ENCODE measurements around the gene ATP8B4.
"Not testable (repeated sequence)": the region's sequence is repeated elsewhere in the genome, so short reads cannot be mapped to it uniquely, and the experiment has no call there.

The ATP8B4 gene

DNA sequence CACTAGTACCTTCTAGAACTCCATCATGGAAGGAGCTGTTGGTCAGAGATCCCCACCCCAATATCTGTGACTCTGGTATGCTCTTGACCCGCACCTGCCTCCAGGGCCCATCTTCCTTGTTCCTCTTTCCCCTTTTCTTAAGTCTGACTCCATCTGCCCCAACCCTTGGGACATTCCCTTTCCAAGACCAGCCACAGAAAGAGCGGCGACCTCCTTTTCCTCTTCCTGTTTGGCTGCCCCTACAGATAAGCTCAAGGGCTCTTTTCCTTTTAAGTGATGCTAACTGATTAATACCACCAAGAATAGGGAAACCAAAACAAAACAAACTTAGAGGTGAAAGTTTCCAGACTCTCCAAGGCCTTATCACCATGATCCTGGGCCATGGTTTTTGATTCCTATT, 21.9 kb upstream of the ATP8B4 start:
- Histone ChIP-seq H3K36me3 (ENCODE audit: control insufficient read depth in 2 of 2, insufficient read depth in 2 of 2, low read length in 2 of 2) (no peaks in the 10 kb centered on the region), H3K4me3 (ENCODE audit: low read length in 2 of 2) (no peak overlapping the region), H3K27me3 (ENCODE audit: control insufficient read depth in 2 of 2, insufficient read depth in 2 of 2, low read length in 2 of 2) (no peaks in the 10 kb centered on the region), H3K9ac (ENCODE audit: low read depth in 1 of 2, low read length in 2 of 2) (no peak overlapping the region), H3K27ac (ENCODE audit: low read depth in 2 of 2, low read length in 2 of 2) (no peak overlapping the region), H3K4me1 (ENCODE audit: control insufficient read depth in 2 of 2, insufficient read depth in 2 of 2, low read length in 2 of 2) (peaks cover 0 to 5% of the 10 kb centered on the region in 2 donors), H3K9me3 (ENCODE audit: control insufficient read depth in 2 of 2, low read length in 2 of 2) (no peaks in the 10 kb centered on the region)

- Histone ChIP-seq H3K36me3 (ENCODE audit: control insufficient read depth in 2 of 2, insufficient read depth in 2 of 2, low read length in 2 of 2) (no peaks in the 10 kb centered on the region), H3K4me1 (ENCODE audit: control insufficient read depth in 2 of 2, insufficient read depth in 2 of 2, low read length in 2 of 2) (no peaks in the 10 kb centered on the region), H3K4me3 (ENCODE audit: low read length in 2 of 2) (no peak overlapping the region), H3K9ac (ENCODE audit: low read depth in 1 of 2, low read length in 2 of 2) (no peak overlapping the region), H3K9me3 (ENCODE audit: control insufficient read depth in 2 of 2, low read length in 2 of 2) (no peaks in the 10 kb centered on the region), H3K27ac (ENCODE audit: low read depth in 2 of 2, low read length in 2 of 2) (no peak overlapping the region), H3K27me3 (ENCODE audit: control insufficient read depth in 2 of 2, insufficient read depth in 2 of 2, low read length in 2 of 2) (no peaks in the 10 kb centered on the region)
Measured at GRCh38 chr15:50140098-50140497, 21.1 kb upstream of the ATP8B4 start.

GRCh38 chr15:50138391-50138790, 19.4 kb upstream of the ATP8B4 start:
- no peaks in the 10 kb centered on the region for H3K27me3 ChIP-seq (ENCODE audit: control insufficient read depth in 2 of 2, insufficient read depth in 2 of 2, low read length in 2 of 2)
- H3K4me1 ChIP-seq (ENCODE audit: control insufficient read depth in 2 of 2, insufficient read depth in 2 of 2, low read length in 2 of 2), result no peaks in the 10 kb centered on the region
- H3K4me3 ChIP-seq (ENCODE audit: low read length in 2 of 2), result no peak overlapping the region
- no peak overlapping the region for H3K27ac ChIP-seq (ENCODE audit: low read depth in 2 of 2, low read length in 2 of 2)
- H3K9me3 ChIP-seq (ENCODE audit: control insufficient read depth in 2 of 2, low read length in 2 of 2), result no peaks in the 10 kb centered on the region
- no peak overlapping the region for H3K9ac ChIP-seq (ENCODE audit: low read depth in 1 of 2, low read length in 2 of 2)
- H3K36me3 ChIP-seq (ENCODE audit: control insufficient read depth in 2 of 2, insufficient read depth in 2 of 2, low read length in 2 of 2), result no peaks in the 10 kb centered on the region

GRCh38 chr15:50137893-50138292, 18.9 kb upstream of the ATP8B4 start:
- Histone ChIP-seq H3K36me3 (ENCODE audit: control insufficient read depth in 2 of 2, insufficient read depth in 2 of 2, low read length in 2 of 2) (no peaks in the 10 kb centered on the region), H3K9ac (ENCODE audit: low read depth in 1 of 2, low read length in 2 of 2) (no peak overlapping the region), H3K27me3 (ENCODE audit: control insufficient read depth in 2 of 2, insufficient read depth in 2 of 2, low read length in 2 of 2) (no peaks in the 10 kb centered on the region), H3K27ac (ENCODE audit: low read depth in 2 of 2, low read length in 2 of 2) (no peak overlapping the region), H3K4me1 (ENCODE audit: control insufficient read depth in 2 of 2, insufficient read depth in 2 of 2, low read length in 2 of 2) (no peaks in the 10 kb centered on the region), H3K9me3 (ENCODE audit: control insufficient read depth in 2 of 2, low read length in 2 of 2) (no peaks in the 10 kb centered on the region), H3K4me3 (ENCODE audit: low read length in 2 of 2) (no peak overlapping the region)

GRCh38 chr15:50137330-50137761, 18.3 kb upstream of the ATP8B4 start:
- H3K27me3 ChIP-seq (ENCODE audit: control insufficient read depth in 2 of 2, insufficient read depth in 2 of 2, low read length in 2 of 2), result no peaks in the 10 kb centered on the region
- no peak overlapping the region for H3K4me3 ChIP-seq (ENCODE audit: low read length in 2 of 2)
- H3K27ac ChIP-seq (ENCODE audit: low read depth in 2 of 2, low read length in 2 of 2), result no peak overlapping the region
- no peaks in the 10 kb centered on the region for H3K4me1 ChIP-seq (ENCODE audit: control insufficient read depth in 2 of 2, insufficient read depth in 2 of 2, low read length in 2 of 2)
- no peaks in the 10 kb centered on the region for H3K36me3 ChIP-seq (ENCODE audit: control insufficient read depth in 2 of 2, insufficient read depth in 2 of 2, low read length in 2 of 2)
- H3K9me3 ChIP-seq (ENCODE audit: control insufficient read depth in 2 of 2, low read length in 2 of 2), result no peaks in the 10 kb centered on the region
- no peak overlapping the region for H3K9ac ChIP-seq (ENCODE audit: low read depth in 1 of 2, low read length in 2 of 2)

DNA sequence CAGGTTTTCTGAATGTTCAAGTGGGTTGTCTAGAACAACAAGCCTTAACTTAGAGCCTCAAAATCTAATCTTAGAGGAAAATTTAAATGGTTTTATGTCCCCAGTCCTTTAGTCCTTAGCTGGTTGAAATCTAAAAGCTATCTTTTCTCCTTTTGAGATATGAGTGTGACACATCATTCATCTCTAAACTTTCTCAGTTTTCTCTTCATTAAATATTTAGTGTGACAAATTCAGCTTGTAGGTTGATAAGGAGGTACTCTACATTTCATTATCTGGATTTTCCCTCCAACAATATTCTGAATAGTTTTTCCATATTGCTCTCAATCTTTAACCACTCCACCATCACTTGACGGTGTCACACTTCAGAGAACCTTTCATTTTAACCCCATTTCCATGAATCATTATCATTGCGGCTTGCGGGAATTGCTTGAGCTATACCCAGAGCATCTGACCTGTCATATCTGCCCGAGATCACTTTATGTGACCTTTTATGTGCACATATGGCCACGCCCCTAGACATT, 16.1 kb upstream of the ATP8B4 start:
- Histone ChIP-seq H3K9me3 (ENCODE audit: control insufficient read depth in 2 of 2, low read length in 2 of 2) (no peaks in the 10 kb centered on the region), H3K27ac (ENCODE audit: low read depth in 2 of 2, low read length in 2 of 2) (no peak overlapping the region), H3K9ac (ENCODE audit: low read depth in 1 of 2, low read length in 2 of 2) (no peak overlapping the region), H3K4me1 (ENCODE audit: control insufficient read depth in 2 of 2, insufficient read depth in 2 of 2, low read length in 2 of 2) (no peaks in the 10 kb centered on the region), H3K36me3 (ENCODE audit: control insufficient read depth in 2 of 2, insufficient read depth in 2 of 2, low read length in 2 of 2) (no peaks in the 10 kb centered on the region), H3K27me3 (ENCODE audit: control insufficient read depth in 2 of 2, insufficient read depth in 2 of 2, low read length in 2 of 2) (no peaks in the 10 kb centered on the region), H3K4me3 (ENCODE audit: low read length in 2 of 2) (no peak overlapping the region)

- H3K4me1 ChIP-seq (ENCODE audit: control insufficient read depth in 2 of 2, insufficient read depth in 2 of 2, low read length in 2 of 2), result no peaks in the 10 kb centered on the region
- H3K27ac ChIP-seq (ENCODE audit: low read depth in 2 of 2, low read length in 2 of 2), result no peak overlapping the region
- H3K9ac ChIP-seq (ENCODE audit: low read depth in 1 of 2, low read length in 2 of 2), result no peak overlapping the region
- no peak overlapping the region for H3K4me3 ChIP-seq (ENCODE audit: low read length in 2 of 2)
- no peaks in the 10 kb centered on the region for H3K36me3 ChIP-seq (ENCODE audit: control insufficient read depth in 2 of 2, insufficient read depth in 2 of 2, low read length in 2 of 2)
- no peaks in the 10 kb centered on the region for H3K9me3 ChIP-seq (ENCODE audit: control insufficient read depth in 2 of 2, low read length in 2 of 2)
- no peaks in the 10 kb centered on the region for H3K27me3 ChIP-seq (ENCODE audit: control insufficient read depth in 2 of 2, insufficient read depth in 2 of 2, low read length in 2 of 2)
Measured at GRCh38 chr15:50134524-50135024, 15.5 kb upstream of the ATP8B4 start.

- H3K4me3 ChIP-seq (ENCODE audit: low read length in 2 of 2); H3K36me3 ChIP-seq (ENCODE audit: control insufficient read depth in 2 of 2, insufficient read depth in 2 of 2, low read length in 2 of 2); H3K4me1 ChIP-seq (ENCODE audit: control insufficient read depth in 2 of 2, insufficient read depth in 2 of 2, low read length in 2 of 2); H3K9me3 ChIP-seq (ENCODE audit: control insufficient read depth in 2 of 2, low read length in 2 of 2); H3K27me3 ChIP-seq (ENCODE audit: control insufficient read depth in 2 of 2, insufficient read depth in 2 of 2, low read length in 2 of 2); H3K27ac ChIP-seq (ENCODE audit: low read depth in 2 of 2, low read length in 2 of 2); H3K9ac ChIP-seq (ENCODE audit: low read depth in 1 of 2, low read length in 2 of 2): not testable (repeated sequence)
Measured at GRCh38 chr15:50132251-50132984, 13.4 kb upstream of the ATP8B4 start.

DNA sequence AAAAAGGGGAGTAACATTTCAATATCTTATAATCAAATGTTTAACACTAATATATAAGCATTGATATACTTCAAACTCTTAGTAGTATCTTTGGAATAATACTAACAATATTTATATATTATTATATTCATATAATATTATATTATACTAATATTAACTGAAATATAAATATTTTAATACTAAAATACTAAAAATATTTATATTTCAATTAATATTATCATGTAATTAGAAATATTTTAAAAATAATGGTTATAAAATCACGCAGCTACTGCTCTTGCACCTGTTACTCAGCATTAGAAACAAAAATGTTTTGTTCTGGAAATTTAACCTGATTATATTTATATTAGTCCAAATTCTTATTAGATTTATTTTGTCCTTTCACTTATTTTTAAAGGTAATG, 12.6 kb upstream of the ATP8B4 start:
- Histone ChIP-seq H3K9me3 (ENCODE audit: control insufficient read depth in 2 of 2, low read length in 2 of 2) (no peaks in the 10 kb centered on the region), H3K27me3 (ENCODE audit: control insufficient read depth in 2 of 2, insufficient read depth in 2 of 2, low read length in 2 of 2) (no peaks in the 10 kb centered on the region), H3K4me3 (ENCODE audit: low read length in 2 of 2) (no peak overlapping the region), H3K9ac (ENCODE audit: low read depth in 1 of 2, low read length in 2 of 2) (no peak overlapping the region), H3K27ac (ENCODE audit: low read depth in 2 of 2, low read length in 2 of 2) (no peak overlapping the region), H3K4me1 (ENCODE audit: control insufficient read depth in 2 of 2, insufficient read depth in 2 of 2, low read length in 2 of 2) (no peaks in the 10 kb centered on the region), H3K36me3 (ENCODE audit: control insufficient read depth in 2 of 2, insufficient read depth in 2 of 2, low read length in 2 of 2) (no peaks in the 10 kb centered on the region)

DNA sequence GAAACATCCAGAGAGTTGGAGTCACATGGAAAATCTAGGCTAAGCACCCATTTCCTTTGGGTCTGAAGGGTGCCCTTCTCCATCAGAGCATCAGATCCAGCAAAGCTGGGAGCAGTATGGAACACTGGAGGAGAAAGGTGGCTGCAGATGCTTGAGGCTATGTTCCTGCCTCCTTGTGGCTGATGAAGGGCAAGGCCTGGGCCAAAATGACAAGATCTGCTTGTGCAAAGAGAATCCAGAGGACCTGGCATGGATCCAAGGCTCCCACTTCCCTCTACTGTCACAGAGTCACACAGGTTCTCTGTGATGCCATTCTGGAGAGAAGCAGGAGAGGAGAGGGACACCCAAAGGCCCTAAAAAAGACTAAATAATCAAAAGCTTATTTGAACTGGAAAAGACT, 9.2 kb upstream of the ATP8B4 start:
- H3K27me3 ChIP-seq (ENCODE audit: control insufficient read depth in 2 of 2, insufficient read depth in 2 of 2, low read length in 2 of 2), result no peaks in the 10 kb centered on the region
- peaks cover 0 to 2% of the 10 kb centered on the region in 2 donors for H3K9me3 ChIP-seq (ENCODE audit: control insufficient read depth in 2 of 2, low read length in 2 of 2)
- H3K4me3 ChIP-seq (ENCODE audit: low read length in 2 of 2), result no peak overlapping the region
- H3K27ac ChIP-seq (ENCODE audit: low read depth in 2 of 2, low read length in 2 of 2), result no peak overlapping the region
- no peaks in the 10 kb centered on the region for H3K4me1 ChIP-seq (ENCODE audit: control insufficient read depth in 2 of 2, insufficient read depth in 2 of 2, low read length in 2 of 2)
- no peaks in the 10 kb centered on the region for H3K36me3 ChIP-seq (ENCODE audit: control insufficient read depth in 2 of 2, insufficient read depth in 2 of 2, low read length in 2 of 2)
- H3K9ac ChIP-seq (ENCODE audit: low read depth in 1 of 2, low read length in 2 of 2), result no peak overlapping the region
